H9 (cell line): ENCODE results near the gene SGIP1. TPM values are rescaled to one million over a fixed set of nuclear protein-coding genes. Genes with fewer than 3 reads are reported as not detected.

Experiments
- DNase-seq: peaks from one replicate; pipeline ENCODE4 v3.0.0-alpha.2; 2017
- H2AFZ ChIP-seq: one replicate; pipeline ENCODE4 v1.6.1; 2013; ENCODE audit warnings: mild to moderate bottlenecking, low read length, control low read depth, moderate library complexity
- H2AK5ac ChIP-seq: 2 replicates; pipeline ENCODE4 v1.6.1; 2013; ENCODE audit warnings: low read length, control low read depth, mixed read lengths; ENCODE audit not compliant: insufficient read length
- H2BK120ac ChIP-seq: one replicate; pipeline ENCODE4 v1.6.1; 2013; ENCODE audit warnings: low read depth, mild to moderate bottlenecking, low read length, control low read depth, inconsistent platforms; ENCODE audit not compliant: poor library complexity, severe bottlenecking
- H2BK12ac ChIP-seq: 2 replicates; pipeline ENCODE4 v1.6.1; 2013; ENCODE audit warnings: low read length, control low read depth, mixed read lengths, low read depth; ENCODE audit not compliant: insufficient read length
- H2BK15ac ChIP-seq: 2 replicates; pipeline ENCODE4 v1.6.1; 2013; ENCODE audit warnings: low read depth, low read length, control low read depth
- H2BK20ac ChIP-seq: one replicate; pipeline ENCODE4 v1.6.1; 2013; ENCODE audit warnings: low read depth, mild to moderate bottlenecking, low read length, control low read depth, inconsistent platforms; ENCODE audit not compliant: poor library complexity, severe bottlenecking
- H2BK5ac ChIP-seq: 2 replicates; pipeline ENCODE4 v1.6.1; 2013; ENCODE audit warnings: low read length, control low read depth, mixed read lengths; ENCODE audit not compliant: insufficient read length
- H3K14ac ChIP-seq: 2 replicates; pipeline ENCODE4 v1.6.1; 2013; ENCODE audit warnings: low read length, control low read depth; ENCODE audit not compliant: insufficient read depth
- H3K18ac ChIP-seq: 2 replicates; pipeline ENCODE4 v1.6.1; 2013; ENCODE audit warnings: low read depth, mild to moderate bottlenecking, mixed read lengths, low read length, control low read depth; ENCODE audit not compliant: insufficient read length
- H3K23ac ChIP-seq: 2 replicates; pipeline ENCODE4 v1.6.1; 2013; ENCODE audit warnings: low read length, control low read depth, mixed read lengths, low read depth; ENCODE audit not compliant: insufficient read length
- H3K23me2 ChIP-seq: 2 replicates; pipeline ENCODE4 v1.6.1; 2013; ENCODE audit warnings: low read depth, mild to moderate bottlenecking, mixed read lengths, low read length, control low read depth; ENCODE audit not compliant: insufficient read length, poor library complexity, severe bottlenecking
- H3K27ac ChIP-seq: 2 replicates; pipeline ENCODE4 v1.5.1; 2013; ENCODE audit warnings: low read length, control low read depth, mixed read lengths, low read depth; ENCODE audit not compliant: insufficient read length
- H3K27me3 ChIP-seq: 2 replicates; pipeline ENCODE4 v1.6.1; 2013; ENCODE audit warnings: low read length, control low read depth, inconsistent platforms; ENCODE audit not compliant: insufficient read depth
- H3K4ac ChIP-seq: 2 replicates; pipeline ENCODE4 v1.6.1; 2013; ENCODE audit warnings: low read depth, mild to moderate bottlenecking, control low read depth, inconsistent platforms, low read length, moderate library complexity
- H3K4me1 ChIP-seq: 2 replicates; pipeline ENCODE4 v1.6.1; 2013; ENCODE audit warnings: low read length, control low read depth, inconsistent platforms; ENCODE audit not compliant: insufficient read depth
- H3K4me2 ChIP-seq: 2 replicates; pipeline ENCODE4 v1.6.1; 2013; ENCODE audit warnings: low read length, control low read depth, mixed read lengths; ENCODE audit not compliant: insufficient read length, insufficient read depth
- H3K56ac ChIP-seq: 2 replicates; pipeline ENCODE4 v1.6.1; 2013; ENCODE audit warnings: low read depth, mild to moderate bottlenecking, mixed read lengths, low read length, control low read depth; ENCODE audit not compliant: insufficient read length
- H3K79me1 ChIP-seq: 2 replicates; pipeline ENCODE4 v1.6.1; 2013; ENCODE audit warnings: low read depth, mild to moderate bottlenecking, moderate library complexity, low read length, control low read depth, inconsistent platforms; ENCODE audit not compliant: insufficient read depth, poor library complexity, severe bottlenecking
- H3K79me2 ChIP-seq: 2 replicates; pipeline ENCODE4 v1.6.1; 2013; ENCODE audit warnings: low read length, control low read depth, inconsistent platforms; ENCODE audit not compliant: insufficient read depth
- H3K9ac ChIP-seq: 2 replicates; pipeline ENCODE4 v1.6.1; 2013; ENCODE audit warnings: low read length, control low read depth, mixed read lengths; ENCODE audit not compliant: insufficient read length; ENCODE audit errors: extremely low read depth
- H3K9me3 ChIP-seq: one replicate; pipeline ENCODE4 v1.6.1; 2013; ENCODE audit warnings: low read depth, low read length, inconsistent platforms; ENCODE audit not compliant: control insufficient read depth
- H3T11ph ChIP-seq: one replicate; pipeline ENCODE4 v1.6.1; 2013; ENCODE audit warnings: mild to moderate bottlenecking, low read length, control low read depth, inconsistent platforms
- H4K20me1 ChIP-seq: one replicate; pipeline ENCODE4 v1.6.1; 2013; ENCODE audit not compliant: control insufficient read depth, insufficient read length, insufficient read depth
- H4K5ac ChIP-seq: 2 replicates; pipeline ENCODE4 v1.6.1; 2013; ENCODE audit warnings: low read depth, mild to moderate bottlenecking, mixed read lengths, low read length, control low read depth; ENCODE audit not compliant: insufficient read length
- H4K8ac ChIP-seq: replicated peaks from 2 replicates; pipeline ENCODE4 v1.6.1; 2013; ENCODE audit warnings: low read length, control low read depth, mixed read lengths, low read depth; ENCODE audit not compliant: insufficient read length
- H4K91ac ChIP-seq: 2 replicates; pipeline ENCODE4 v1.6.1; 2013; ENCODE audit warnings: low read depth, mild to moderate bottlenecking, moderate library complexity, mixed read lengths, low read length, control low read depth; ENCODE audit not compliant: insufficient read length
- H3K27ac Mint-ChIP-seq, 3 experiments: 2 replicates in 2 of 3; 3 replicates in 1 of 3; pipeline ENCODE4 v1.8.0; 2020 to 2021; ENCODE audit warnings: mixed read lengths in 3 of 3, mild to moderate bottlenecking in 1 of 3, moderate library complexity in 1 of 3
- H3K27me3 Mint-ChIP-seq: 2 replicates; pipeline ENCODE4 v1.8.0; 2021; ENCODE audit warnings: low read depth, mild to moderate bottlenecking, moderate library complexity, mixed read lengths
- H3K36me3 Mint-ChIP-seq, 3 experiments: 2 replicates in 2 of 3; 3 replicates in 1 of 3; pipeline ENCODE4 v1.8.0; 2020 to 2021; ENCODE audit warnings: low read depth in 3 of 3, mixed read lengths in 3 of 3; ENCODE audit not compliant: insufficient read depth in 1 of 3
- H3K4me1 Mint-ChIP-seq, 2 experiments: 2 replicates each; pipeline ENCODE4 v1.8.0; 2020; ENCODE audit warnings: mixed read lengths in 2 of 2
- H3K4me3 Mint-ChIP-seq, 2 experiments: 2 replicates in 1 of 2; 3 replicates in 1 of 2; pipeline ENCODE4 v1.8.0; 2020 to 2021; ENCODE audit warnings: mild to moderate bottlenecking in 2 of 2, mixed read lengths in 2 of 2, moderate library complexity in 1 of 2
- H3K9me3 Mint-ChIP-seq, 2 experiments: 2 replicates in 1 of 2; 3 replicates in 1 of 2; pipeline ENCODE4 v1.8.0; 2020; ENCODE audit warnings: mild to moderate bottlenecking in 2 of 2, mixed read lengths in 2 of 2, moderate library complexity in 1 of 2
- CTCF ChIP-seq: fragments of 200-600 bp; sonication (generic); conservative IDR thresholded peaks from 3 replicates; pipeline ENCODE4 v1.8.0; 2021; ENCODE audit warnings: antibody characterized with exemption, mild to moderate bottlenecking
- whole genome bisulfite sequencing: extraction: QIAGEN DNeasy Blood & Tissue Kit; methylation state at CpG from one replicate; pipeline ENCODE4 v1.1.7; 2013; ENCODE audit warnings: missing lambda C conversion rate, low lambda C conversion rate, mixed read lengths; ENCODE audit not compliant: insufficient read length; ENCODE audit errors: extremely low coverage; 5-methylcytosine and 5-hydroxymethylcytosine counted together
- total RNA-seq: library from RNA; stranded (reverse); gene quantifications from 2 replicates; pipeline ENCODE4 v1.2.1, GENCODE V29; 2021

The SGIP1 gene
- total RNA-seq, 1 experiment from 2014 or later: 1.5 TPM

- no peaks in the 10 kb centered on the region for H4K20me1 ChIP-seq
- no peak overlapping the region for H2AK5ac ChIP-seq
- Mint-ChIP-seq H3K27ac (no peak overlapping the region), H3K36me3 (no peaks in the 10 kb centered on the region), H3K27me3 (no peaks in the 10 kb centered on the region), H3K4me1 (peaks cover 0 to 6% of the 10 kb centered on the region in 2 experiments; a peak in 3 of 4 replicates), H3K4me3 (no peak overlapping the region), H3K9me3 (peaks cover 1% of the 10 kb centered on the region in 2 experiments; a peak in 4 of 5 replicates)
- H3K23me2 ChIP-seq: no peaks in the 10 kb centered on the region
- no peak overlapping the region for H3K9ac ChIP-seq
- H3K79me1 ChIP-seq: no peaks in the 10 kb centered on the region
- no peak for TF ChIP-seq CTCF
- H2BK20ac ChIP-seq: no peak overlapping the region
- no peak overlapping the region for H4K5ac ChIP-seq
- H4K91ac ChIP-seq: no peak overlapping the region
- H3K4me1 ChIP-seq: no peaks in the 10 kb centered on the region
- no peak overlapping the region for H3T11ph ChIP-seq
- no peaks in the 10 kb centered on the region for H3K27me3 ChIP-seq
- no peaks in the 10 kb centered on the region for H3K9me3 ChIP-seq
- no peak overlapping the region for H2BK5ac ChIP-seq
- H3K27ac ChIP-seq: no peak overlapping the region
- DNase-seq: no peak
- no peak overlapping the region for H3K4ac ChIP-seq
- H3K23ac ChIP-seq: no peak overlapping the region
- H2BK12ac ChIP-seq: no peak overlapping the region
- H3K4me2 ChIP-seq: no peak overlapping the region
- no peak overlapping the region for H4K8ac ChIP-seq
- WGBS: no CpG with 5 or more reads among the region's 4 CpGs
- no peak overlapping the region for H3K18ac ChIP-seq
- no peaks in the 10 kb centered on the region for H3K79me2 ChIP-seq
- no peak overlapping the region for H2AFZ ChIP-seq
- H3K56ac ChIP-seq: no peak overlapping the region
- H3K14ac ChIP-seq: no peak overlapping the region
- no peak overlapping the region for H2BK15ac ChIP-seq
- no peak overlapping the region for H2BK120ac ChIP-seq
Measured at GRCh38 chr1:66787641-66788040, 253.7 kb downstream of the SGIP1 start.
